ENCODE data around the gene KMT2A.

- TF ChIP-seq CTCF (IDR thresholded peaks at IDR 0.05; ENCODE audit: low read depth, low read length) (0 out of 2 replicates have a peak, but pooled peaks have one; percentile 10), EZH2phosphoT487 (IDR thresholded peaks at IDR 0.05; ENCODE audit: low read depth) (no peak)
Observed at GRCh38 chr11:118485273-118485672, 49.0 kb downstream of the KMT2A start.
